GM18858 (cell line): Measurements from ENCODE around the gene ZNF618.

Experiments
- ATAC-seq: cut with Tn5 transposase; IDR thresholded peaks from one replicate; pipeline ENCODE4 v1.9.1; 2021; ENCODE audit not compliant: unreplicated experiment

ZNF618 gene

GRCh38 chr9:113882181-113882580 is 6.1 kb downstream of the ZNF618 start:
- ATAC-seq: no peak

DNA sequence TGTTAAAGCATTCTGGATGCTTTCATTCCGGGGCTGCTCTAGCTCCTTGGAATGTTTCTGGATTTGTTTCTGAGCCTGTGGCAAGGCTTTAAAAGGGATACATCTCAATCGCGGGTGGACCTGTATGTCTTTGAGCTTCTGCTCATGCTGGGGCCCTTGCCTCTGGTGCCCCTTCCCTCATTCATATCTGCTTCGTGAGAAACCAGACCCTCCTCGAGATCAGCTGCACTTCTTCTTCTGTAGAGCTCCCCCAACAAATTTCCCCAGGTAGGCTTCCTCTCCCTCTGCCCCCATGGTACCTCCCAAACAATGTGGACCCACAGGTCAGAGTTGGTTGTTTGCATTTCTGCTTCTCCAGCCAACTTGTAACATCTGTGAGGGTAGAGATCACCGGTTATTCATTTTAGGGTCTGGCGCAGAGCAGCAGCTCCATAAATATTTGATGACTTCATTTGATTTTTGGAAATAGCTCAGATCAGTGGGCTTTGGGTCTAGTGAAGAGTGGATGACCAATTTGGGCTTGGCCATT is 6.6 kb downstream of the ZNF618 start:
- ATAC-seq: no peak

DNA sequence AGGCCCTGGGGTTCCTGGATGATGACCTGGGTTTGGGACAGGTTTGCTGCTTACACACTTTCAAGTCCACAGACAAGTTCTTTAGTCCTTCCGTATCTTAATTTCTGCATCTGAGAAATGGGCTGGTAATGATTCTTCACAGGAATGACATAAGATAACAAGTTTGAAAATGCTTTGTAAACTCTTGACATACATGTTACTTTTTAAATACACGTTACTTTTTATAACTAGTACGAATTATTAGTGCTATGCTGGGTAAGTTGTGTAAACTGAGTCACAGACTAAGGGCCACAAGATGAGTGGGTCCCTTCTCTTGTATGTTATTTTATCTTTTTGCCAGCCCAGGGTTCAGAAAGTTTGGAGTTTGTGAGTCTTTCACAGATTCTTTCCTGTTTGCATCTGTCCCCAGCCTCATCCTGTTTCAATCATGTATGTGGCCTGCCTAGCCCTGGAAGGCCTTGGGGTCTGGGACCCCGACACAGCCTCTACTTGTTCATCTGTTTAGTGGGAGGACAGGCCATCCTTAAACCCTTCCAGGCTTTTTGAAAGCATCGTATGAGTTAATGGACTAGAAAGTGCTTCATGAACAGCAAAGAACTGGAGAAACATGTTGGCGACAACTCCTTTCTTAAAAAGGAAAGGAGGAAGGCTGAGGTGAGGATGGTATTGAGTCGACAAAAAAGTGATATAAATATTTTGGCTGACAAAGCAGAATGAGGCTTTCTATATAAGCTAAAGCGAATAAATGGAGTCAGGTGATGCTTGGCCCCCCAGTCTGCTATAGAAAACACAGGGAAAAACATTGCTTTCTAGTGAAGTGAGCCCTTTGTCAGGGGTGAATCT is 9.3 kb downstream of the ZNF618 start:
- no peak for ATAC-seq

DNA sequence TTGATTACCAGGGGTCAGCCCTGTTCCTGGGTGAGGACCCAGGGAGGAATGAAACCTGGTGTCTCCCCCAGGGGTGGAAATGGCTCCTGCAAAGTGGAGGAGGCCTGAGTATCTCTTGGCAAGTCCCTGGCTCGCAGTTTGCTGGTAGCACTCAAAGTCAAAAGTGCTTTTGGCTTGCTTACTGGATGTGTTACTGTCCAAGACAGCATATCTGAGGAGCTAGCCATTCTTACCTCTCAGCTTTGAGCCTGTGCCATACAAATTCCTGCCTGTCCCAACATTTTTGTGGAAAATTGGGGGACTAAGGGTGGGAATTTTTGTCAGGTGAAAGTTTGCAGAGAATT is 9.9 kb downstream of the ZNF618 start:
- no peak for ATAC-seq

- ATAC-seq: no peak
These were observed 10.4 kb downstream of the ZNF618 start for GRCh38 chr9:113886466-113886865.

DNA sequence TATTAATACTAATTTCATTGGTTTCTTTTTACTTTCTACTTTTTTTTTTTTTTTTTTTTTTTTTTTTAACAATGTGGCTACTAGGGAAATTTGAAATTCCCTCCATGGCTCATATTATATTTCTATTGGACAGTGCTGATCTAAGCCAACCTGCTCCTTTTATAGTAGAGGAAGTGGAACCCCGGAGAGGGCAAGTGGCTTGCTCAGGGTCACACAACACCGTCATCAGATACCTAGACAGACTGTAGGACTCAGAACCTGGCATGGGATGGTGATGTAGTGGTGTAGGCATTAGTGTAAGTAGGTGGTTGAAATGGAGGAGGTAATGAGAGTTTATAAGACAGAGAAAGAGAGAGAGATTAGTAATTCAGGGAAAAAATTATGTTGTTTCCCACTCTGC is 10.8 kb downstream of the ZNF618 start:
- ATAC-seq: no peak

DNA sequence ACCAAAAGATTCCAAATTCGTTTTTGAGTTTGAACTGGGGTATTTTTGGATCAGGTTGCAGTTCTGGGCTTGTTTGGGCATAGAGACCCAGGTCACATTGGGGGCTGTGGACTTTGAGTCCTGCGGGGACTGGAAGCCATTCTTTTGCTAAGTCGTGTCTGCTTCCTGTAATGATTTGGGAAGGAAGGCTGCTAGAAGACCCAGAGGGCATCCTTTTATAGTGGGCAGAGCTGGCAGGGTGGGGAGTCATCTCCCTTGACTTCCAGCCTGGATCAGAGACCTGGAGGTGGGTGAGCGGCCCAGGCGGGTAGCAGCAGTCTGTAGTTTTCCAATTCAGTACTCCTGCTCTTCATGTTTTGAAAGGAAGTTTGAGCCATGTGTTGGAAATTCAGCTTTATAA is 11.3 kb downstream of the ZNF618 start:
- no peak for ATAC-seq

- no peak for ATAC-seq
These were observed 12.2 kb downstream of the ZNF618 start for GRCh38 chr9:113888336-113888735.

DNA sequence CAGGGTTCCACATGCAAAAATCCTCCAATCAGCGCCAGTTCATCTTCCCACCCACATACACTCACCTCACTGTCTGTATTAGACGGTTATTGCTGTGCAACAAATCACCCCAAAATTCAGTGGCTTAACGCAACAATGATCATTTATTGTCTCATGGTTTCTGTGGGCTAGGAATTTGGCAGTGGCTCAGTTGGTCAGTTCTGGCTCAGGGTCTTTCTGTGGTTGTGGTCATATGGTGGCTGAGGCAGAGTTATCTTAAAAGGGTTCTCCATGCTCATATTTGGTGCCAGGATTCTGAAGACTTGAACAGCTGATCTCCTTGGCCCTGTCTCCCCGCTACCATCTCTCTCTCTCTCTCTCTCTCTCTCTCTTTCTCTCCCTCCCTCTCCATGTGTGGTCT is 12.9 kb downstream of the ZNF618 start:
- no peak for ATAC-seq

DNA sequence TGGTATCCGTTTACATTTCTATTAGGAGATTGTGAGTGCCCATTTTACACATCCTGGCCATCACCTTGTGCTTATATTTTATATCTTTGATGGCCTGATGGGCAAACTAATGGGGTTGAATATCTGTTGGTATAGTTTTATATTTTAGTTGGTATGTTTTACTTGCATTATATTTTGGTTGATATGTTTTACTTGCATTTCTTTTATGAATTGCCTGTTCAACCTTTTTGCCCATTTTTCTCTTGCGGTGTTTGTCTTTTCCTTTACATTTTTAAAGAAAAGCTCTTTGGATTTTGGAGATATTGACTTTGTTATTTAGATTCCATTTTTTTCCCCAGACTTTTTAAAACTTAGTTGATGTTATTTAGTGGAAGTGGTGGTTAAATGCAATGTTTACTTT is 14.6 kb downstream of the ZNF618 start:
- ATAC-seq: no peak

- ATAC-seq: no peak
These were observed 16.9 kb downstream of the ZNF618 start for GRCh38 chr9:113892861-113893491.

GRCh38 chr9:113894166-113894565 is 18.1 kb downstream of the ZNF618 start:
- ATAC-seq: no peak

DNA sequence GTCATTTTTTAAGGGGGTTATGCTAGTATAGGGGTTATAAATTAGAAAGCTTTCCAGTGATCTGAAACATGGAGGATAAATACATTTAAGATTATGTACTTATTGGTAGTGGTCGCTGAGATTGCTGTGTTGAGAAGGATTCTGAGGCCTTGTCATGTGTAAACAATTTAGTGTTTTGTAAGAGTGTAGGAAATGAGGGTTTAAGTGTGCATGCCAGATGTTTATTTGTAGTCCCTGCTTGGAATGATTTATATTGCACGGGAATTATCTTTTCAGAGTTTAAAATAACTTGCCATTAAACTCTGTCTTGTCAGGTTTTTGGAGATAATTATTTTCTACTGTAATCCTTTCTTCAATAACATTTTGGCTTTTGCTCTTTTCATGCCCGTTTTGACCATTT is 19.4 kb downstream of the ZNF618 start:
- no peak for ATAC-seq

- ATAC-seq: no peak
These were observed 20.6 kb downstream of the ZNF618 start for GRCh38 chr9:113896713-113897112.

- no peak for ATAC-seq
These were observed 22.0 kb downstream of the ZNF618 start for GRCh38 chr9:113898151-113898550.

DNA sequence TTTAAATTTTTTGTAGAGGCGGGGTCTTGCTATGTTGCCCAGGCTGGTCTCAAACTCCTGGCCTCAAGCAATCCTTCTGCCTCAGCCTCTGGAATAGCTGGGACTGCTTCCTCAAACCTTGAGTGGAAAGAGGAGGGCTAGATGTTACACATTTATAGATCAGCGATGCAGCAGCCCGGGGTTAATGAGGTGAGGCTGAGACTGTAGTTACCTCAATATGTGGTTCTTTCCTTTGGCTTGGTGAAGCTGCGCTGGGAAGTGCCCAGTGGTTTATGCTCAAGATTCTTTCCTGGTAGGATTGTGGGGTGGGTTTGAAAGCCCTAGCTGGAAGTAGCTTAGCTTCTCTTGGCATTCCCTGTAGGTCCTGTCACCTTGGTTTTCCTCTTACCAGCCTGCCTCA is 22.5 kb downstream of the ZNF618 start:
- ATAC-seq: no peak

GRCh38 chr9:113899205-113899604 is 23.1 kb downstream of the ZNF618 start:
- ATAC-seq: no peak

GRCh38 chr9:113901221-113901688 is 25.1 kb downstream of the ZNF618 start:
- ATAC-seq: no peak

DNA sequence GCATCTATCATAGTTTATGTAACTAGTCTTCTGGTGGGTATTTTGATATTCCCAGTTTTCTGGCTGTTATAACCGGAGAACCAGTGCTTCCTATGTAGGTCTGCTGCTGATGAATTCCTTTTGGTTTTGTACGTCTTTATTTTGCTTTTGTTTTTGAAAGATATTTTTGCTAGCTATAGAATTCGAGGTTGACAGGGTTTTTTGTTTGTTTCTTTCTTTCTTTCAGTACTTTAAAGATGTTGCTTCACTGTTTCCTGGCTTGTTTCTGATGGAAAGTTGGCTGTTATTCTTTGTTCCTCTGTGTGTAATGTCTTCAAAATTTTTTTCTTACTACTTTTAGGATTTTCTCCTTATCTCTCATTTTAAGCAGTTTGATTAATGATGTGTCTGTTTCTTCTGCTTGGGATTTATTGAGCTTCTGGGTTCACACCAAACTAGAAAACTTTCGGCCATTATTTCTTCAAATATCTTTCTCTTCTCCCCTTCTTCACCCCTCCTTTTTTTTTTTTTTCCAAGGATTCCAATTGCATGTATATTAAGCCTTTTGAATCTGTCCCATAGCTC is 27.5 kb downstream of the ZNF618 start:
- ATAC-seq: no peak

GRCh38 chr9:113906411-113907110 is 30.5 kb downstream of the ZNF618 start:
- no peak for ATAC-seq

GRCh38 chr9:113907282-113907681 is 31.2 kb downstream of the ZNF618 start:
- no peak for ATAC-seq
